Measurements from ENCODE around the gene RARRES2.

RARRES2 gene

DNA sequence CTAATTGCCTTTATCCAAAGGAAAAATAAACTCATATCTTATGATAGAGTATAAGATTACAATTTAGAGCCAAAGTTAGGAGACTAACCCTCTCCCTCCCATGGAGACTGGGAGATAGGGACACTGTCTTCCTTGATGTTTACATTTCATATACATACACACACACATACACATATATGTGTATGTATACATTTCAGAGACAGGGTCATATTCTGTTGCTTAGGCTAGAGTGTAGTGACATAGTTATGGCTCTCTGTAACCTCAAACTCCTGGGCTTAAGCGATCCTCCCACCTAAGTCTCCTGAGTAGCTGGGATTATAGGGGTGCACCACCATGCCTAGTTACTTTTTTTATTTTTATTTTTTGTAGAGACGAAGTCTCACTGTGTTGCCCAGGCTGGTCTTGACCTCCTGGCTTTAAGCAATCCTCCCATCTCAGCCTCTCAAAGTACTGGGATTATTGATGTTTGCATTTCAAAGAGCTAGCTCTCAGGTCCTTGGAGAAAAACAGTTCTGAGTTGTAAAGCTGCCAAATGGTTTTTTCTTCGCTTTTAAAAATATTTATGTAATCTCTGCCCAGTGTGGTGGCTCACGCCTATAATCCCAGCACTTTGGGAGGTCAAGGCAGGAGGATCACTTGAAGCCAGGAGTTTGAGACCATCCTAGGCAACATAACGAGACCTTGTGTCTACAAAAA lies 19.1 kb upstream of the RARRES2 start:
- H3K4me1 ChIP-seq (ENCODE audit: control insufficient read depth, insufficient read depth, low read length, poor library complexity, severe bottlenecking): peaks cover 40% of the 10 kb centered on the region
- H3K27ac ChIP-seq (ENCODE audit: low read depth, low read length, severe bottlenecking): no peak overlapping the region
- H3K9me3 ChIP-seq (ENCODE audit: control insufficient read depth, low read length): no peaks in the 10 kb centered on the region
- WGBS, 2 experiments (ENCODE audit: insufficient coverage in 2 of 2): 69 to 75% methylated on average over 2 to 3 of the region's 5 CpGs
- H3K36me3 ChIP-seq (ENCODE audit: control insufficient read depth, insufficient read depth, low read length): no peaks in the 10 kb centered on the region
- H3K4me3 ChIP-seq (ENCODE audit: extremely low read depth, insufficient read depth, low read length, poor library complexity, severe bottlenecking): no peak overlapping the region

DNA sequence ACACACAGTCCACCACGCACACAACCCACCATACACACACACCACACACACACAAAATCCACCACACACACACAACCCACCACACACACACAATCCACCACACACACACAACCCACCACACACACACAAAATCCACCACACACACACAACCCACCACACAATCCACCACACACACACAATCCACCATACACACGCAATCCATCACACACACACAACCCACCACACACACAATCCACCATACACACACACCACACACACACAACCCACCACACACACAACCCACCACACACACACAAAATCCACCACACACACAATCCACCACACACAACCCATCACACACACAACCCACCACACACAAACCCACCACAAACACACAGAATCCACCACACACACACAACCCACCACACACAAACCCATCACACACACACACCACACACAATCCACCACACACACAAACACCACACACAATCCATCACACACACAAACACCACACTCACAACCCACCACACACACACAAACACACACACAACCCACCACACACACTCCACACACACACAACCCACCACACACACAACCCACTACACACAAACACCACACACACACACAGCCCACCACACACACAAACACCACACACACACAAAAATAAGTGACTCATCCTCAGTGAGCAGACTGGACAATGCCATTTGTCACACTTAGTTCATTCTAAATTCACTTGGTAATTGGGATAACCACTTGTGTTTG lies 18.4 kb upstream of the RARRES2 start:
- Histone ChIP-seq H3K4me3 (ENCODE audit: extremely low read depth, insufficient read depth, low read length, poor library complexity, severe bottlenecking) (no peak overlapping the region), H3K36me3 (ENCODE audit: control insufficient read depth, insufficient read depth, low read length) (no peaks in the 10 kb centered on the region), H3K4me1 (ENCODE audit: control insufficient read depth, insufficient read depth, low read length, poor library complexity, severe bottlenecking) (peaks cover 40% of the 10 kb centered on the region), H3K9me3 (ENCODE audit: control insufficient read depth, low read length) (no peaks in the 10 kb centered on the region), H3K27ac (ENCODE audit: low read depth, low read length, severe bottlenecking) (no peak overlapping the region)
- WGBS, 2 experiments (ENCODE audit: insufficient coverage in 2 of 2): 83 to 85% methylated on average over 1 to 2 of the region's 2 CpGs

DNA sequence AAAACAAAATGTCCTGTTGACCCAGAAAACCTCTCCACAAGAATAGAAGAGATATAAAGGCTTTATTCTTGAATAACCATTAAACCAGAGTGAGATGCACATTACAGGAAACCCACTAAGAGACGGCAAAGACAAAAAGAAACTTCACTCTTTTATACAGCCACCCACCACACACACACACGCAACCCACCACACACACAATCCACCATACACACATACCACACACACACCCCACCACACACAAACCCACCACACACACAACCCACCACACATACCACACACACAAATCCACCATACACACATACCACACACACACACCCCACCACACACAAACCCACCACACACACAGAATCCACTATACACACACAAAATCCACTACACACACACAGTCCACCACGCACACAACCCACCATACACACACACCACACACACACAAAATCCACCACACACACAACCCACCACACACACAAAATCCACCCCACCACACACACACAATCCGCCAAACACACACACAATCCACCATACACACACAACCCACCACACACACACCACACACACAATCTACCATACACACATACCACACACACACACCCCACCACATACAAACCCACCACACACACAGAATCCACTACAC lies 17.7 kb upstream of the RARRES2 start:
- H3K36me3 ChIP-seq (ENCODE audit: control insufficient read depth, insufficient read depth, low read length): no peaks in the 10 kb centered on the region
- no peaks in the 10 kb centered on the region for H3K9me3 ChIP-seq (ENCODE audit: control insufficient read depth, low read length)
- no peak overlapping the region for H3K27ac ChIP-seq (ENCODE audit: low read depth, low read length, severe bottlenecking)
- WGBS, 2 experiments (ENCODE audit: insufficient coverage in 2 of 2): 81 to 84% methylated on average over 3 to 4 of the region's 4 CpGs
- no peak overlapping the region for H3K4me3 ChIP-seq (ENCODE audit: extremely low read depth, insufficient read depth, low read length, poor library complexity, severe bottlenecking)
- H3K4me1 ChIP-seq (ENCODE audit: control insufficient read depth, insufficient read depth, low read length, poor library complexity, severe bottlenecking): peaks cover 40% of the 10 kb centered on the region

DNA sequence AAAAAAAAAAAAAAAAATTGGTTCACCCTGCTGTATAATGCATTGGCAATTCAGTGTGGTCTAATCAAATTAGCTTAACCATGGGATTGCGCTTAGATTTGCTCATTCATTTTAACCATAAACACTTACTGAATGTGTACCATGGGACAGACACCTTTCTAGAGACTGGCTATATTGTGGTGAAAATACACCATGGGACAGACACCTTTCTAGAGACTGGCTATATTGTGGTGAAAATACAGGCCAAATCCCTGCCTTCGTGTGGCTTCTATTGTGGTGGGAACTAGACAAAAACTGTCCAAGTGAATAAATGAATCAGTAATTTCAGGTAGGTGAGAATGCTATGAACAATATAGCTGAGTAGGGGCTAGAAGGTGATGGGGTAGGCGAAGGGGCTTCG lies 17.0 kb upstream of the RARRES2 start:
- H3K4me1 ChIP-seq (ENCODE audit: control insufficient read depth, insufficient read depth, low read length, poor library complexity, severe bottlenecking): peaks cover 35% of the 10 kb centered on the region
- no peak overlapping the region for H3K4me3 ChIP-seq (ENCODE audit: extremely low read depth, insufficient read depth, low read length, poor library complexity, severe bottlenecking)

DNA sequence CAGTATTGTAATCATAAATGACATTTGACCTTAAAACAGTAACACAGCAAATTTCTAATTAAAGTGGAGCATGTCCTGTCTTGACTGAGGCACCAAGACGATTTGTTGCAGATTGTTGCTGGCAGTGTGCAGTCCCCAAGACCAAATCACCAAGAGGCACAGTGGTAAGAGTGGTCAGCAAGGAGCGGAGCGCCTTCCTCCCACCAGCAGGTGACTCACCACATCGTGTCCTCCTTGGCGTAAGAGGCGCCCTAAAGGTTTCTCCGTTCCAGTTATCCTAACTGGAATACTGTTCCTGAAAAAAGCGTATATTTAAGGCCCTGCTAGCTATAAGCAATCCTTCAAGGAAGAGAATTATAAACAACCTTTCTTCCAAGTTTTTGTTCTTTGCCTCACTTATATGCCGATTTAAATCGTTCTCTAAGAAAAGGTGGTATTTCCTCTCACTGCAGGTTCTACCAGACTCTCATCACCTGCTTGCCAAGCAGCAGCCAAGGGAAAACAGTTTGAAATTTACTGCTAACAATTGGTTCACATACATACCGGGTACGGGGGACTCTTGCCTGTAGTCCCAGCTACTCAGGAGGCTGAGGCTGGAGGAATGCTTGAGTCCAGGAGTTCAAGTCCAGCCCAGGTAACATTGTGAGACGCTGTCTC lies 16.5 kb upstream of the RARRES2 start:
- Histone ChIP-seq H3K4me1 (ENCODE audit: control insufficient read depth, insufficient read depth, low read length, poor library complexity, severe bottlenecking) (peaks cover 30% of the 10 kb centered on the region), H3K4me3 (ENCODE audit: extremely low read depth, insufficient read depth, low read length, poor library complexity, severe bottlenecking) (no peak overlapping the region), H3K9me3 (ENCODE audit: control insufficient read depth, low read length) (no peaks in the 10 kb centered on the region), H3K36me3 (ENCODE audit: control insufficient read depth, insufficient read depth, low read length) (no peaks in the 10 kb centered on the region), H3K27ac (ENCODE audit: low read depth, low read length, severe bottlenecking) (peak overlapping the region; percentile 66)
- WGBS, 2 experiments (ENCODE audit: insufficient coverage in 2 of 2): 81 to 86% methylated on average over 10 to 11 of the region's 13 CpGs

More for the DNA sequence above, 17.0 kb upstream of the RARRES2 start:
- Histone ChIP-seq H3K27ac (ENCODE audit: low read depth, low read length, severe bottlenecking) (no peak overlapping the region), H3K36me3 (ENCODE audit: control insufficient read depth, insufficient read depth, low read length) (no peaks in the 10 kb centered on the region), H3K9me3 (ENCODE audit: control insufficient read depth, low read length) (no peaks in the 10 kb centered on the region)
- 94 to 98% methylated on average over 3 of the region's 4 CpGs for WGBS, 2 experiments (ENCODE audit: insufficient coverage in 2 of 2)

DNA sequence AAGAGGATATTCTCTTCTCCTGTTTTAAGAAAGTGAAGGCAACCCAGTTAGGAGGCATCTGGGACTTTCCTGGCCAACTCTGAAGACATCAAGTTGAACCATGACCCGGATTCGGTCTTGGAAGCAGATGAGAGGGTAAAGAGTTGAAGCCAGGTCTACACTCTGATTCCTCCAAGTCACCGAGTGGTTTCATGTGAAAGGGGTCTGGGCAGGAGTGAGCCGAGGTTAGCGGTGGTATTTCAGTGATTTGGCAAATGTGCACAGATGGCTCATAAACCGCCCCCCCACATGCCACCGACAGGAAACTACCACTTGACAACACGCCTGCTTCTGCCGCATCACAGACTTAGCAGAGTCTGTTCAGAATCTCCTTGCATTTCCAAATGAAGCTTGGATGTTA lies 15.8 kb upstream of the RARRES2 start:
- Histone ChIP-seq H3K27ac (ENCODE audit: low read depth, low read length, severe bottlenecking) (peak overlapping the region; percentile 66), H3K4me3 (ENCODE audit: extremely low read depth, insufficient read depth, low read length, poor library complexity, severe bottlenecking) (no peak overlapping the region), H3K36me3 (ENCODE audit: control insufficient read depth, insufficient read depth, low read length) (no peaks in the 10 kb centered on the region), H3K4me1 (ENCODE audit: control insufficient read depth, insufficient read depth, low read length, poor library complexity, severe bottlenecking) (peaks cover 25% of the 10 kb centered on the region), H3K9me3 (ENCODE audit: control insufficient read depth, low read length) (no peaks in the 10 kb centered on the region)
- 81 to 87% methylated on average over 8 to 9 of the region's 9 CpGs for WGBS, 2 experiments (ENCODE audit: insufficient coverage in 2 of 2)

DNA sequence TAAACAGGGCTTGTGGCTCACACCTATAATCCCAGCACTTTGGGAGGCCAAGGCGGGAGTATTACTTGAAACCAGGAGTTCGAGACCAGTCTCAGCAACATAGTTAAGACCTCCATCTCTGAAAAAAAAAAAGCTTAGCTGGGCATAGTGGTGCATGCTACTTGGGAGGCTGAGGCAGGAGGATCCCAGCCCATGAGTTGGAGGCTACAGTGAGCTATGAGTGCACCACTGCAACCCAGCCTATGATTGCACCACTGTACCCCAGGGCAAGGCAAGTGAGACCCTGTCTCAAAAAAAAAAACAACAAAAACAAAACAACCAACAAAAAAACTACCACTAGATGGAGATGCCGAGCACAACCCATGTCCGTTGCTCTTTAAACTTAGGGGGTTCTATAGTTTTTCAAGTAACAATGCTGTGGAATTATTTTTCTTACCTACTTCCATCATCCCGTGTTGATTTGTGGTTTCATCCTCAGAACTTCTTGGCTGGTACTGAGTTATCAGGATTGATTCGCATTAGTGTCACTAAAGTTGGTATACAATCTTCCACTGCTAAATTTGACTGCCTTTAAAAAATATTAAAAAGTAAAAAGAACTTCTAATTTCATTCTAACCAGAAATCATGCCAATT lies 15.0 kb upstream of the RARRES2 start:
- Histone ChIP-seq H3K36me3 (ENCODE audit: control insufficient read depth, insufficient read depth, low read length) (no peaks in the 10 kb centered on the region), H3K4me1 (ENCODE audit: control insufficient read depth, insufficient read depth, low read length, poor library complexity, severe bottlenecking) (peaks cover 16% of the 10 kb centered on the region)
- WGBS, 2 experiments (ENCODE audit: insufficient coverage in 2 of 2): 90% methylated on average over 2 of the region's 6 CpGs; no CpG with 5 or more reads in 1 of the 2 experiments

DNA sequence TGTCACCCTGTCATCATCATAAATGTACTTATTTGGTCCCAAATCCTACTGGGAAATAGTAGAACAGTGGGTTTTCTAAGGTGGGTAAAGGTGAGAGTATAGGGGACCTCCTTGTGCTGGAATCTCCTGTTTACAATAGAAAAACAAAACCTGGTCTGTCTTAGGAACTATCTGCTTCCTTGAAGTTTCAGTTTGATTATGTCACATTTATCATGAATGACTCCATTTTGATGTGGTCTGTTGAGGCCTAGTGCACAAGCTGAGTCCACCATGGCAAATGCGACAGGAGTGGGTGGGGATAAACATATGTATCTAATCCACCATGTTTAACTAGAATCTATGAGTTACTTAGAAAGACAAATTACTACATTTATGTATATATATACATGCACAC lies 14.2 kb upstream of the RARRES2 start:
- Histone ChIP-seq H3K27ac (ENCODE audit: low read depth, low read length, severe bottlenecking) (no peak overlapping the region), H3K36me3 (ENCODE audit: control insufficient read depth, insufficient read depth, low read length) (no peaks in the 10 kb centered on the region), H3K4me1 (ENCODE audit: control insufficient read depth, insufficient read depth, low read length, poor library complexity, severe bottlenecking) (peaks cover 10% of the 10 kb centered on the region), H3K9me3 (ENCODE audit: control insufficient read depth, low read length) (no peaks in the 10 kb centered on the region), H3K4me3 (ENCODE audit: extremely low read depth, insufficient read depth, low read length, poor library complexity, severe bottlenecking) (no peak overlapping the region)
- no CpG with 5 or more reads among the region's 1 CpG for WGBS, 2 experiments (ENCODE audit: insufficient coverage in 2 of 2)

More for the DNA sequence above, 15.0 kb upstream of the RARRES2 start:
- Histone ChIP-seq H3K9me3 (ENCODE audit: control insufficient read depth, low read length) (no peaks in the 10 kb centered on the region), H3K4me3 (ENCODE audit: extremely low read depth, insufficient read depth, low read length, poor library complexity, severe bottlenecking) (no peak overlapping the region), H3K27ac (ENCODE audit: low read depth, low read length, severe bottlenecking) (no peak overlapping the region)

DNA sequence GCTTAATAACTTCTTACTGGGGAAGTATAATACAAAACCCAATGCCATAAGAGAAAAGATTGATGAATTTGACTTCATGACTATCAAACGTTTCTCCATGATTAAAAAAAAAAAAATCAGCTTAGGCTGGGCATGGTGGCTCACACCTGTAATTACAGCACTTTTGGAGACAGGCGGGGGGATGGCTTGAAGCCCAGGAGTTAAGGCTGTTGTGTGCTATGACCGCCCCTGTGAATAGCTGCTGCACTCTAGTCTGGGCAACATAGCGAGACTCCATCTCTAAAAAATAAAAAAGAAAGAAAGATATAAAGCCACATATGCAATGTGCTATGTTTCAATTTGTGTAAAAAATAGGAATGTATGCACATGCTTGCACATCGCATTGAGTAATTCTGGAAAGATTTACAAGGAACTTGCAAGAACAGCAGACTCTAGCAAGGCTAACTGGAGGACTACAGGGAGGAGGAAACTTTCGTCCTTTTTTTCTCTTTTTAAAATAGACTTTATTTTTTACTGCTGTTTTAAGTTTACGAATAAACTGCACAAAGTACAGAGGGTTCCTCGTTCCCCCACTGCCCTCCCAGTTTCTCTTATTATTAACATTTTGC lies 10.3 kb upstream of the RARRES2 start:
- no peaks in the 10 kb centered on the region for H3K9me3 ChIP-seq (ENCODE audit: control insufficient read depth, low read length)
- no peak overlapping the region for H3K4me3 ChIP-seq (ENCODE audit: extremely low read depth, insufficient read depth, low read length, poor library complexity, severe bottlenecking)
- H3K36me3 ChIP-seq (ENCODE audit: control insufficient read depth, insufficient read depth, low read length): no peaks in the 10 kb centered on the region
- 78 to 93% methylated on average over 1 to 4 of the region's 8 CpGs for WGBS, 2 experiments (ENCODE audit: insufficient coverage in 2 of 2)
- H3K27ac ChIP-seq (ENCODE audit: low read depth, low read length, severe bottlenecking): no peak overlapping the region
- no peaks in the 10 kb centered on the region for H3K4me1 ChIP-seq (ENCODE audit: control insufficient read depth, insufficient read depth, low read length, poor library complexity, severe bottlenecking)

DNA sequence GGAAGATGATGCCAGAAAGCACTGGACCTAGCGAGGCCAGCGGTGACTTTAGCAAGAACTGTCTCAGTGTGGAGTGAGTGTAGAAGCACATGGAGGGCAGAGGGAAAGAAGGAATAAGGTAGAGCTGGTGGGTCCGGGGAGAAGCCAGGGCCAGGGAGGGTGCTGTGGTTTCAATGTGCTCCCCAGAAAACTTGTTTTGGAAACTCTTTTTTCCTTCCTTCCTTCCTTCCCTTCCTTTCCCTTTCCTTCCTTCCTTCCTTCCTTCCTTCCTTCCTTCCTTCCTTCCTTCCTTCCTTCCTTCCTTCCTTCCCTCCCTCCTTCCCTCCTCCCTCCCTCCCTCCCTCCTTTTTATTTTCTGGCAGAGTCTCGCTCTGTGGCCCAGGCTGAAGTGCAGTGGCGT lies 5.5 kb upstream of the RARRES2 start:
- Histone ChIP-seq H3K9me3 (ENCODE audit: control insufficient read depth, low read length) (no peaks in the 10 kb centered on the region), H3K27ac (ENCODE audit: low read depth, low read length, severe bottlenecking) (no peak overlapping the region), H3K4me1 (ENCODE audit: control insufficient read depth, insufficient read depth, low read length, poor library complexity, severe bottlenecking) (no peaks in the 10 kb centered on the region), H3K36me3 (ENCODE audit: control insufficient read depth, insufficient read depth, low read length) (no peaks in the 10 kb centered on the region), H3K4me3 (ENCODE audit: extremely low read depth, insufficient read depth, low read length, poor library complexity, severe bottlenecking) (no peak overlapping the region)
- 100% methylated on average over 3 to 4 of the region's 5 CpGs for WGBS, 2 experiments (ENCODE audit: insufficient coverage in 2 of 2)

Data from mesodermal cell (in vitro differentiated cells).